WTC11 (cell line): Measurements from ENCODE around the gene GAS6. TPM values are rescaled to one million over a fixed set of nuclear protein-coding genes. Genes with fewer than 3 reads are reported as not detected.

ENCODE experiments used
- ATAC-seq: fragments of 200-7000 bp; cut with Tn5 transposase; 2 replicates; pipeline ENCODE4 v1.10.0; 2021; ENCODE audit warnings: mild to moderate bottlenecking, moderate library complexity
- CTCF ChIA-PET: fragments of 300-600 bp; sonication (Branson Sonifier 250); formaldehyde crosslinking; loops from one replicate; lab custom pipeline; 2021; ENCODE audit warnings: antibody characterized with exemption; lab: Charles Lee
- POLR2A ChIA-PET: fragments of 350-600 bp; sonication (Branson Sonifier 250); formaldehyde crosslinking; loops from one replicate; lab custom pipeline; 2021; ENCODE audit warnings: antibody characterized with exemption; lab: Charles Lee
- DNase-seq: peaks from one replicate; pipeline ENCODE4 v3.0.0; 2021; ENCODE audit warnings: low spot score
- H3K27ac Mint-ChIP-seq: 2 replicates; pipeline ENCODE4 v1.8.0; 2021; ENCODE audit warnings: mixed read lengths
- H3K27me3 Mint-ChIP-seq: 2 replicates; pipeline ENCODE4 v1.8.0; 2021; ENCODE audit warnings: low read depth, mild to moderate bottlenecking, moderate library complexity, mixed read lengths
- H3K36me3 Mint-ChIP-seq: 2 replicates; pipeline ENCODE4 v1.8.0; 2021; ENCODE audit warnings: mixed read lengths
- H3K4me1 Mint-ChIP-seq: 2 replicates; pipeline ENCODE4 v1.8.0; 2022; ENCODE audit warnings: mixed read lengths
- H3K4me3 Mint-ChIP-seq: 2 replicates; pipeline ENCODE4 v1.8.0; 2021; ENCODE audit warnings: mild to moderate bottlenecking, moderate library complexity, mixed read lengths
- H3K9me3 Mint-ChIP-seq: 2 replicates; pipeline ENCODE4 v1.8.0; 2021; ENCODE audit warnings: mixed read lengths
- ATF2 ChIP-seq: sonication (generic); formaldehyde crosslinking; IDR thresholded peaks from 2 replicates; pipeline ENCODE4 v1.8.1; 2022; ENCODE audit warnings: low read depth, missing genetic modification reagents, borderline replicate concordance
- CBFB ChIP-seq: sonication (generic); formaldehyde crosslinking; IDR thresholded peaks from 2 replicates; pipeline ENCODE4 v1.8.1; 2022; ENCODE audit warnings: mild to moderate bottlenecking, low read depth, missing genetic modification reagents
- CREM ChIP-seq: sonication (generic); formaldehyde crosslinking; IDR thresholded peaks from 2 replicates; pipeline ENCODE4 v1.8.1; 2022; ENCODE audit warnings: mild to moderate bottlenecking, missing genetic modification reagents, moderate library complexity
- ELF4 ChIP-seq: sonication (generic); formaldehyde crosslinking; IDR thresholded peaks from 2 replicates; pipeline ENCODE4 v1.8.1; 2022; ENCODE audit warnings: low read depth, mild to moderate bottlenecking, moderate library complexity, missing genetic modification reagents
- ETV6 ChIP-seq: sonication (generic); formaldehyde crosslinking; IDR thresholded peaks from 2 replicates; pipeline ENCODE4 v1.8.1; 2022; ENCODE audit warnings: mild to moderate bottlenecking, missing genetic modification reagents
- FOXJ3 ChIP-seq: sonication (generic); formaldehyde crosslinking; IDR thresholded peaks from 2 replicates; pipeline ENCODE4 v1.9.0; 2021; ENCODE audit warnings: missing genetic modification reagents, mild to moderate bottlenecking, borderline replicate concordance
- FOXP4 ChIP-seq: sonication (generic); formaldehyde crosslinking; IDR thresholded peaks from 2 replicates; pipeline ENCODE4 v1.8.0; 2022; ENCODE audit warnings: mild to moderate bottlenecking, missing genetic modification reagents
- HMGA2 ChIP-seq: fragments of 250-450 bp; sonication (Bioruptor Pico); IDR thresholded peaks from 2 replicates; pipeline ENCODE4 v1.4.0; 2021; ENCODE audit warnings: mild to moderate bottlenecking, moderate library complexity
- NFE2L1 ChIP-seq: sonication (generic); formaldehyde crosslinking; IDR thresholded peaks from 2 replicates; pipeline ENCODE4 v1.8.1; 2023; ENCODE audit warnings: missing genetic modification reagents
- NR1H2 ChIP-seq: sonication (generic); formaldehyde crosslinking; IDR thresholded peaks from 2 replicates; pipeline ENCODE4 v1.9.0; 2021; ENCODE audit warnings: mild to moderate bottlenecking, moderate library complexity, missing genetic modification reagents
- NR3C1 ChIP-seq: sonication (generic); formaldehyde crosslinking; conservative IDR thresholded peaks from 2 replicates; pipeline ENCODE4 v1.8.1; 2023; ENCODE audit warnings: low read depth, mild to moderate bottlenecking, missing genetic modification reagents
- OVOL2 ChIP-seq: fragments of 250-450 bp; sonication (Bioruptor Pico); IDR thresholded peaks from 2 replicates; pipeline ENCODE4 v1.9.0; 2021; ENCODE audit warnings: mild to moderate bottlenecking, borderline replicate concordance
- PRDM15 ChIP-seq: sonication (generic); formaldehyde crosslinking; IDR thresholded peaks from 2 replicates; pipeline ENCODE4 v1.8.0; 2022; ENCODE audit warnings: missing genetic modification reagents
- total RNA-seq: library from RNA; stranded (reverse); gene quantifications from 3 replicates; pipeline ENCODE4 v1.2.3, GENCODE V29; 2021
- TF ChIP-seq, protein P1 (sequence below): sonication (generic); formaldehyde crosslinking; IDR thresholded peaks from 2 replicates; pipeline ENCODE4 v1.8.0; 2022; ENCODE audit warnings: mild to moderate bottlenecking, missing genetic modification reagents
- TF ChIP-seq, protein P2 (sequence below): fragments of 250-450 bp; sonication (Bioruptor Pico); IDR thresholded peaks from 2 replicates; pipeline ENCODE4 v1.9.0; 2021; ENCODE audit warnings: mild to moderate bottlenecking, borderline replicate concordance
- TF ChIP-seq, protein P3 (sequence below): fragments of 250-450 bp; sonication (Bioruptor Pico); conservative IDR thresholded peaks from 2 replicates; pipeline ENCODE4 v1.9.0; 2021; ENCODE audit warnings: mild to moderate bottlenecking
- TF ChIP-seq, protein P4 (sequence below): fragments of 250-450 bp; sonication (Bioruptor Pico); IDR thresholded peaks from 2 replicates; pipeline ENCODE4 v2.1.2; 2022; ENCODE audit warnings: mild to moderate bottlenecking, moderate library complexity
- TF ChIP-seq, protein P5 (sequence below): sonication (generic); formaldehyde crosslinking; IDR thresholded peaks from 2 replicates; pipeline ENCODE4 v1.8.1; 2022; ENCODE audit warnings: mild to moderate bottlenecking, missing genetic modification reagents, moderate library complexity, borderline replicate concordance

GAS6 gene
- total RNA-seq, 1 experiment from 2014 or later: 29.4 TPM

- Mint-ChIP-seq H3K9me3 (peaks cover 2% of the 10 kb centered on the region), H3K27me3 (peaks cover 35% of the 10 kb centered on the region), H3K36me3 (peaks cover 4% of the 10 kb centered on the region; the same call in 1 of the 2 replicates), H3K27ac (no peak overlapping the region), H3K4me3 (peak overlapping the region; percentile 76), H3K4me1 (peaks cover 38% of the 10 kb centered on the region)
- POLR2A ChIA-PET: no interaction called here
- CTCF ChIA-PET: interaction anchor here (0.8 kb wide), 1 partner anchor 11 kb away, joined by 3 read pairs; no protein-coding TSS in a partner anchor
- DNase-seq (no peak), ATAC-seq (no peak)
- TF ChIP-seq, protein P1, sequence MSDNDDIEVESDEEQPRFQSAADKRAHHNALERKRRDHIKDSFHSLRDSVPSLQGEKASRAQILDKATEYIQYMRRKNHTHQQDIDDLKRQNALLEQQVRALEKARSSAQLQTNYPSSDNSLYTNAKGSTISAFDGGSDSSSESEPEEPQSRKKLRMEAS (CRISPR knock-in tag): no peak
- TF ChIP-seq NFE2L1 (CRISPR knock-in tag): no peak
- TF ChIP-seq FOXJ3: no peak
- no peak for TF ChIP-seq NR1H2 (CRISPR knock-in tag)
- TF ChIP-seq NR3C1 (CRISPR knock-in tag): no peak
- TF ChIP-seq ATF2: no peak
- no peak for TF ChIP-seq ELF4 (CRISPR knock-in tag)
- TF ChIP-seq, protein P2, sequence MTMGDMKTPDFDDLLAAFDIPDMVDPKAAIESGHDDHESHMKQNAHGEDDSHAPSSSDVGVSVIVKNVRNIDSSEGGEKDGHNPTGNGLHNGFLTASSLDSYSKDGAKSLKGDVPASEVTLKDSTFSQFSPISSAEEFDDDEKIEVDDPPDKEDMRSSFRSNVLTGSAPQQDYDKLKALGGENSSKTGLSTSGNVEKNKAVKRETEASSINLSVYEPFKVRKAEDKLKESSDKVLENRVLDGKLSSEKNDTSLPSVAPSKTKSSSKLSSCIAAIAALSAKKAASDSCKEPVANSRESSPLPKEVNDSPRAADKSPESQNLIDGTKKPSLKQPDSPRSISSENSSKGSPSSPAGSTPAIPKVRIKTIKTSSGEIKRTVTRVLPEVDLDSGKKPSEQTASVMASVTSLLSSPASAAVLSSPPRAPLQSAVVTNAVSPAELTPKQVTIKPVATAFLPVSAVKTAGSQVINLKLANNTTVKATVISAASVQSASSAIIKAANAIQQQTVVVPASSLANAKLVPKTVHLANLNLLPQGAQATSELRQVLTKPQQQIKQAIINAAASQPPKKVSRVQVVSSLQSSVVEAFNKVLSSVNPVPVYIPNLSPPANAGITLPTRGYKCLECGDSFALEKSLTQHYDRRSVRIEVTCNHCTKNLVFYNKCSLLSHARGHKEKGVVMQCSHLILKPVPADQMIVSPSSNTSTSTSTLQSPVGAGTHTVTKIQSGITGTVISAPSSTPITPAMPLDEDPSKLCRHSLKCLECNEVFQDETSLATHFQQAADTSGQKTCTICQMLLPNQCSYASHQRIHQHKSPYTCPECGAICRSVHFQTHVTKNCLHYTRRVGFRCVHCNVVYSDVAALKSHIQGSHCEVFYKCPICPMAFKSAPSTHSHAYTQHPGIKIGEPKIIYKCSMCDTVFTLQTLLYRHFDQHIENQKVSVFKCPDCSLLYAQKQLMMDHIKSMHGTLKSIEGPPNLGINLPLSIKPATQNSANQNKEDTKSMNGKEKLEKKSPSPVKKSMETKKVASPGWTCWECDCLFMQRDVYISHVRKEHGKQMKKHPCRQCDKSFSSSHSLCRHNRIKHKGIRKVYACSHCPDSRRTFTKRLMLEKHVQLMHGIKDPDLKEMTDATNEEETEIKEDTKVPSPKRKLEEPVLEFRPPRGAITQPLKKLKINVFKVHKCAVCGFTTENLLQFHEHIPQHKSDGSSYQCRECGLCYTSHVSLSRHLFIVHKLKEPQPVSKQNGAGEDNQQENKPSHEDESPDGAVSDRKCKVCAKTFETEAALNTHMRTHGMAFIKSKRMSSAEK (CRISPR knock-in tag): no peak
- no peak for TF ChIP-seq HMGA2 (CRISPR knock-in tag)
- TF ChIP-seq, protein P3, sequence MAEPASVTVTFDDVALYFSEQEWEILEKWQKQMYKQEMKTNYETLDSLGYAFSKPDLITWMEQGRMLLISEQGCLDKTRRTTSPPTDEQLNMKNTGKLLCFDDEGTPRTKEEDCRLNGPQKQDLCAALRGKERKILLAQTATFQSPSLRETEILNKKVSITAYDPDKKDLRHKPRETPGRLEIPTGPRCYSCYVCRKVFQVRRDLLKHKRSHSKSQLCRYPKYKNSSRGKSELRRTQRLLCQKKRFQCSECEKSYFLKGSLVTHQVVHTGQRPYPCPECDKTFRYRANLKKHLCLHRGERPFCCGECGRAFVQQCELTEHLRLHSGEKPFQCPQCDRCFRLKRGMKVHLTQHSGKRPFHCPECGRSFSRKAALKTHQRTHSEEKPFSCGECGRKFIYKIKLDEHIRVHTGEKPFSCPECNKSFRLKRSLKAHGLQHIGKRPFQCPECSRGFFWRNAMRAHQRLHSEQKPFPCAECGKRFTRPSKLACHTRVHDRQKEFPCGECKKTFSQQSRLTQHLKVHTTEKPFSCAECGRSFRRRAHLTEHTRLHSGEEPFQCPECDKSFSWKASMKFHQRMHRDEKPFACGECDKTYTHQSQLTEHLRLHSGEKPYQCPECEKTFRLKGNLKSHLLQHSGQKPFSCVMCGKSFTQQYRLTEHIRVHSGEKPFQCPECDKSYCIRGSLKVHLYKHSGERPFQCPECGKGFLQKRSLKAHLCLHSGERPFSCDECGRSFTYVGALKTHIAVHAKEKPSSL (CRISPR knock-in tag): no peak
- TF ChIP-seq PRDM15 (CRISPR knock-in tag): no peak
- TF ChIP-seq, protein P4, sequence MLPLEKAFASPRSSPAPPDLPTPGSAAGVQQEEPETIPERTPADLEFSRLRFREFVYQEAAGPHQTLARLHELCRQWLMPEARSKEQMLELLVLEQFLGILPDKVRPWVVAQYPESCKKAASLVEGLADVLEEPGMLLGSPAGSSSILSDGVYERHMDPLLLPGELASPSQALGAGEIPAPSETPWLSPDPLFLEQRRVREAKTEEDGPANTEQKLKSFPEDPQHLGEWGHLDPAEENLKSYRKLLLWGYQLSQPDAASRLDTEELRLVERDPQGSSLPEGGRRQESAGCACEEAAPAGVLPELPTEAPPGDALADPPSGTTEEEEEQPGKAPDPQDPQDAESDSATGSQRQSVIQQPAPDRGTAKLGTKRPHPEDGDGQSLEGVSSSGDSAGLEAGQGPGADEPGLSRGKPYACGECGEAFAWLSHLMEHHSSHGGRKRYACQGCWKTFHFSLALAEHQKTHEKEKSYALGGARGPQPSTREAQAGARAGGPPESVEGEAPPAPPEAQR (CRISPR knock-in tag): no peak
- no peak for TF ChIP-seq CBFB (CRISPR knock-in tag)
- TF ChIP-seq ETV6 (CRISPR knock-in tag): no peak
- TF ChIP-seq, protein P5, sequence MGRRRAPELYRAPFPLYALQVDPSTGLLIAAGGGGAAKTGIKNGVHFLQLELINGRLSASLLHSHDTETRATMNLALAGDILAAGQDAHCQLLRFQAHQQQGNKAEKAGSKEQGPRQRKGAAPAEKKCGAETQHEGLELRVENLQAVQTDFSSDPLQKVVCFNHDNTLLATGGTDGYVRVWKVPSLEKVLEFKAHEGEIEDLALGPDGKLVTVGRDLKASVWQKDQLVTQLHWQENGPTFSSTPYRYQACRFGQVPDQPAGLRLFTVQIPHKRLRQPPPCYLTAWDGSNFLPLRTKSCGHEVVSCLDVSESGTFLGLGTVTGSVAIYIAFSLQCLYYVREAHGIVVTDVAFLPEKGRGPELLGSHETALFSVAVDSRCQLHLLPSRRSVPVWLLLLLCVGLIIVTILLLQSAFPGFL: no peak
- no peak for TF ChIP-seq FOXP4 (CRISPR knock-in tag)
- TF ChIP-seq OVOL2 (CRISPR knock-in tag): no peak
- no peak for TF ChIP-seq CREM (CRISPR knock-in tag)
Observed at GRCh38 chr13:113864273-113864890, 506 bp upstream of the GAS6 start.
